Subcutaneous adipose tissue (tissue), 4 donors: ENCODE measurements around the gene LOXL4. TPM values are rescaled to one million over a fixed set of nuclear protein-coding genes. Genes with fewer than 3 reads are reported as not detected.

Experiments
- total RNA-seq, 4 donors: library from RNA; depleted of rRNA; stranded (reverse); fragments of >200 nt; gene quantifications; one replicate each; pipeline ENCODE4 v1.1.0, GENCODE V29; 2016
- TF ChIP-seq, protein P1 (sequence below): fragments of 450-650 bp; IDR thresholded peaks from one replicate; pipeline ENCODE4 v1.5.1; 2016; ENCODE audit warnings: low read depth, mild to moderate bottlenecking, control low read depth, antibody characterized with exemption, moderate library complexity

LOXL4 gene
- total RNA-seq, 4 donors from 2014 or later, result 7.5 to 27.4 (median 12.8) TPM

DNA sequence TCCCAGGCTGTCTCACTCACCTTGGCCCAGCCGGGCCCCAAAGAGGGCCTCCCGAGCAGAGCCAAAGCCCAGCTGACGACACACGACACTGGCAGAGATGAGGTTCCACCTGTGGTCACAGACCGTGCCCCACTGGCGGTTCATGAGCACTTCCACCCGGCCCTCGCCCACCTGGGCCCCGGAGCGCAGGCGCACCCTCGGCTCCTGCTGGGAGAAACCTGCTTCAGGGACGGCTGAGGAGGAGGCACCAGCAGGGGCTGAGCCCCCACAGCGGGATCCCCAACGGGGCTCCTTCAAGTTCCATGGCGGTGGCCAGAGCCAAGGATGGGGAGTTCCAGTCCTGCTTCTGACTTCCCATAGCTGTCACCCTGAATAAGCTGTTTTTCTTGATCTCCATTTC is 10.0 kb downstream of the LOXL4 start:
- TF ChIP-seq, protein P1, sequence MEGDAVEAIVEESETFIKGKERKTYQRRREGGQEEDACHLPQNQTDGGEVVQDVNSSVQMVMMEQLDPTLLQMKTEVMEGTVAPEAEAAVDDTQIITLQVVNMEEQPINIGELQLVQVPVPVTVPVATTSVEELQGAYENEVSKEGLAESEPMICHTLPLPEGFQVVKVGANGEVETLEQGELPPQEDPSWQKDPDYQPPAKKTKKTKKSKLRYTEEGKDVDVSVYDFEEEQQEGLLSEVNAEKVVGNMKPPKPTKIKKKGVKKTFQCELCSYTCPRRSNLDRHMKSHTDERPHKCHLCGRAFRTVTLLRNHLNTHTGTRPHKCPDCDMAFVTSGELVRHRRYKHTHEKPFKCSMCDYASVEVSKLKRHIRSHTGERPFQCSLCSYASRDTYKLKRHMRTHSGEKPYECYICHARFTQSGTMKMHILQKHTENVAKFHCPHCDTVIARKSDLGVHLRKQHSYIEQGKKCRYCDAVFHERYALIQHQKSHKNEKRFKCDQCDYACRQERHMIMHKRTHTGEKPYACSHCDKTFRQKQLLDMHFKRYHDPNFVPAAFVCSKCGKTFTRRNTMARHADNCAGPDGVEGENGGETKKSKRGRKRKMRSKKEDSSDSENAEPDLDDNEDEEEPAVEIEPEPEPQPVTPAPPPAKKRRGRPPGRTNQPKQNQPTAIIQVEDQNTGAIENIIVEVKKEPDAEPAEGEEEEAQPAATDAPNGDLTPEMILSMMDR, result no peak

DNA sequence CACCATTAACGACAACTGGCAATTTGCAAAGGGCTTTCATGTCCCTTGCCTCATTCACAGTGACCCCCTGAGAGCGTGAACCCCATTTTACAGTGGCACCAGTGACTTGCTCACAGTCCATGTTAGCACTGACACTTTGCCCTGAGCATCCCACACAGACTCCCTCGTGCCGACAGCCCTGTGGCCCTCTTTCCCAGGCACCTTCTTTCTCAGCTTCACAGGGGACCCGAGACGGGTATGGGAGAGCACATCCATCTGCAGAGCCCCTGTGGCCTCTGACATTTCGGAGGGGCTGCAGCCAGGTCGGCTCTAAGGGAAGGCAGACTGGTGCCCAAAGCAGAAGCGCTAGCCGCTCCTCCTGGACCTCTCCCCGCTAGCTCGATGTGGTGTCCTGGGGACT is 10.8 kb downstream of the LOXL4 start:
- TF ChIP-seq, protein P1, result no peak

DNA sequence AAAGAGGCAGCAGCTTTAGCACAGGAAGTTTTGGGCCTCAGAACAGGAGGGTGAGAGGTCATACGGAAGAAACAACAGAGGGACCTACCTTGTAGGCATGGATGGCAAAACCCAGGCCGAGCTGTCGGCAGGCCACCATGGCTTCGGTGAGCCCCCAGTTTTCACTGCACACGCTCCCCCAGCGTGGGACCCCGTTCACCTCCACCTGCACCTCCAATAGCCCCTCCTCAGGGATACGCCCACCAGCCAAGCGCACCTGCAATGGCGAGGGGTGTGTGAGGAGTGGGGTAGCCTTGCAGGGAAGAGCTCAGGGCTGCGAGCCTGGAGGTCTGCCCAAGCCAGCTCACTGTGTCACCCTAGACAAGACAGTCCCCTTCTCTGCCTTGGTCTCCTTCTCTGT is 11.3 kb downstream of the LOXL4 start:
- TF ChIP-seq, protein P1, result no peak

DNA sequence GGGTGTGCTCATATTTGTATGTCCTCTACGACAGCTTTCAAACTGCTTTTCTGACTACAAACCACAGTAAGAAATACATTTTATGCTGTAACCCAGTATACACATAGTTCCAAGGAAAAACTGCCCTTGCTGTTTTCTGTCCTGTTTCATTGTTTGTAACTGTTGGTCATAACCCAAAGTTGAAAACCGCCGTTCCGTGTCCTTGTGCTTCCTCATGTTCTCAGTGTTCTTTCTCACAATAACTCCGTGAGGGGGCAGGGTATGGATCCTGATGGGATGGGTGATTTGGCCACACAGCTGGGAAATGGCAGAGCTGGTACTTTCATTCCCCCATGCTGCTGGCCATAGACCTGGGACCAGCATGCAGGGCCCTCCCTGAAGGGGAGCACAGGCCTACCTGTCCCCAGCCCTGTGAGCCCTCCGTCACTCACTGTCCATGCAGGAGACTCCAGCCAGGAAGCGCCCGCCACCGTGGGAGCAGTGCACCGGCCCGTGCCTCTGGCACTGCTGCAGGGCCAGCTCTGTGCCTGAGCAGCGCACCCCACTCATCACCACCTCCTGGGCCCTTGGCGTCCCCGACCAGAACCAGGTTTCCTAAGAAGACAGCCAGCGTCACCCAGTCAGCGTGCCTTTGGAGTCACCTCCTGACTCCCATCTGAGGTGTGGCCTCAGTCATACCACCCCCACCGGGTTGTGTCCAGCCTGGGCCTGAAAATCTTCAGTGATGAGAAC is 12.7 kb downstream of the LOXL4 start:
- TF ChIP-seq, protein P1, result no peak

DNA sequence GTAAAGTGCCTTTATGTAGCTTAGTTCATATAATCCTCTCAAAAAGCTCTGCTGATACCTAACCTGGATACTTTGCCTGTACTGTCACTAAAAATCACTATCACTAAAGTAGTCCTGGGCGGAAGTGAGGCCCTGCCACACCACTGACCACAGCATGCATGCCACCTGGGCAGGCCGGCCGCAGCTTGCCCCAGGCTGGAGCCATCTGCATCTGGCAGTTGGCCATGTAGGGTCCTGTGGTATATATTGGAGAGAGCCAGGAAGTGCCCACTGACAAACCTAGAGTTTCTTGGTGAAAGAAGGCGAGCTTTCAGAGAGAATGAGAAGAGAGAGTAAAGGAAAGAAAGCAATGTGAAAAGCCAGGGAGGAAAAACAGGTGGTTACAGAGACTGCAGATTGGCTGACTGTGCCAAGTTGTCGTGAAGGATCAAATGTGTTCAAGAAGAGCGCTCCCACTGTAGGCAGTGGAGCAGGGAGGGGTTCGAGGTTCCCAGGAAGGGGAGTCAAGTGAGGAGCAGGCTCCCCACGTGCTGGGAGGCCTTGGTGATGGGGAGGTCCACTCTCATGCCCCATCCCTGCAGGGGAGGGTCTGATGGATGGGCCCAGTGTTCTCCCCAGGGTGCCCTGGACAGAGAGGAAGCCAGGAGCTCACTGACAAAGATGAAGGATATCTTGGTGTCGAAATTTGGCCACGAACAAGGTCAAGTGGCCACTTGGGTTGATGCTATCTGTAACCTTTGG is 13.6 kb downstream of the LOXL4 start:
- TF ChIP-seq, protein P1, result no peak

DNA sequence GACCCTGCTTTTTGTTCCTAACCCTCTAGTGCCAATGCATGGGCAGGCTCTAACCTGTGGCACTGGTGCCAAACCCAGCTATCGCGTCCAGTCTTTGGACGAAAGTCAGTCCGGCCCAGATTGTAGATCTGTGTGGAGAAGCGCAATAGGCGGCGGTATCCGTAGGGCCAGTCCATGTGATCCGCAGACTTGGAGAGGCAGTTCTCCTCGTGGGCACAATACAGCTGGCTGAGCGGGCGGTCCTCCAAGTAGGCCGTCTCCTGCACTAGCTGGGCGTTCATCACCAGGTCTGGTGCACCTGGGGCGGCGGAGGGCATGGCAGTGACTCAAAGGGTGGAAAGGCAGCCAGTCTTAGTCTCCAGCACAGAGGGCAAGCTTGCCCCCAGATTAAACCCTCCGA is 14.5 kb downstream of the LOXL4 start:
- TF ChIP-seq, protein P1, result no peak

DNA sequence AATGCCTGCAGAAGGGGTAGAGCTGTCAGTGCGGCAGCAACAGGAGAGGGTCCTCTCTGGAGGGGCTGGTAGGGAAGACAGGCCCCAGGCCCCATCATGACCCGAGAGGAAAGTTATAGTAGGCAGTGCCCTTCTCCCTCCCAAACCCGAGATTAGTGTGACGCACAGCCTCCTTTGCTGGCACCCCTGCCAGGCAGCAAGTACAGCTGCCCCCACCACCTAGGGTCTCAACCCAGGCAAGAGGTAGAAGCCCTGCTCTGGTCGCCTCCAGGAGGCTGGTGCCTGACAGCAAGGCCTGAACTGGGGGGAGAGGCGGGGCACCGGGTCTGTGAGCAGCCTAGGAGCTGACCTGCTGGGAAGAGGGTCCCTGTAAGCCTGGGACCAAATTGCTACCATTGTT is 15.5 kb downstream of the LOXL4 start:
- TF ChIP-seq, protein P1, result no peak
